Measurements from ENCODE around the gene ELMOD1. TPM values are rescaled to one million over a fixed set of nuclear protein-coding genes. Genes with fewer than 3 reads are reported as not detected.

ELMOD1 gene
- total RNA-seq, 1 donor from 2014 or later, result not detected

- DNase-seq (ENCODE audit: low spot score), result no peak
Measured at GRCh38 chr11:107646783-107647182, 55.8 kb downstream of the ELMOD1 start.

GRCh38 chr11:107648242-107648641 lies 57.3 kb downstream of the ELMOD1 start:
- DNase-seq (ENCODE audit: low spot score), result no peak

GRCh38 chr11:107651672-107652071 lies 60.7 kb downstream of the ELMOD1 start:
- no peak for DNase-seq (ENCODE audit: low spot score)

- DNase-seq (ENCODE audit: low spot score), result no peak
Measured at GRCh38 chr11:107653076-107653475, 62.1 kb downstream of the ELMOD1 start.

- no peak for DNase-seq (ENCODE audit: low spot score)
Measured at GRCh38 chr11:107655602-107656001, 64.7 kb downstream of the ELMOD1 start.

- no peak for DNase-seq (ENCODE audit: low spot score)
Measured at GRCh38 chr11:107659310-107659709, 68.4 kb downstream of the ELMOD1 start.

GRCh38 chr11:107660066-107660465 lies 69.1 kb downstream of the ELMOD1 start:
- no peak for DNase-seq (ENCODE audit: low spot score)

GRCh38 chr11:107661656-107662055 lies 70.7 kb downstream of the ELMOD1 start:
- no peak for DNase-seq (ENCODE audit: low spot score)

GRCh38 chr11:107665018-107665417 lies 74.1 kb downstream of the ELMOD1 start:
- DNase-seq (ENCODE audit: low spot score), result no peak

- DNase-seq (ENCODE audit: low spot score), result no peak
Measured at GRCh38 chr11:107666911-107667613, 76.1 kb downstream of the ELMOD1 start.

GRCh38 chr11:107669191-107669740 lies 78.3 kb downstream of the ELMOD1 start:
- DNase-seq (ENCODE audit: low spot score), result no peak

- DNase-seq (ENCODE audit: low spot score), result no peak
Measured at GRCh38 chr11:107669893-107670601, 79.1 kb downstream of the ELMOD1 start.

GRCh38 chr11:107675902-107676301 lies 85.0 kb downstream of the ELMOD1 start:
- no peak for DNase-seq (ENCODE audit: low spot score)

GRCh38 chr11:107676336-107677057 lies 85.5 kb downstream of the ELMOD1 start:
- no peak for DNase-seq (ENCODE audit: low spot score)

- no peak for DNase-seq (ENCODE audit: low spot score)
Measured at GRCh38 chr11:107677924-107678631, 87.1 kb downstream of the ELMOD1 start.

- no peak for DNase-seq (ENCODE audit: low spot score)
Measured at GRCh38 chr11:107678632-107678971, 87.7 kb downstream of the ELMOD1 start.

GRCh38 chr11:107679255-107680024 lies 88.5 kb downstream of the ELMOD1 start:
- DNase-seq (ENCODE audit: low spot score), result no peak

- DNase-seq (ENCODE audit: low spot score), result no peak
Measured at GRCh38 chr11:107682171-107682570, 91.2 kb downstream of the ELMOD1 start.

- DNase-seq (ENCODE audit: low spot score), result no peak
Measured at GRCh38 chr11:107682572-107682971, 91.6 kb downstream of the ELMOD1 start.

GRCh38 chr11:107683061-107683460 lies 92.1 kb downstream of the ELMOD1 start:
- DNase-seq (ENCODE audit: low spot score), result no peak

GRCh38 chr11:107683807-107684206 lies 92.9 kb downstream of the ELMOD1 start:
- no peak for DNase-seq (ENCODE audit: low spot score)
